Measurements from ENCODE around the gene PPP6R2. TPM values are rescaled to one million over a fixed set of nuclear protein-coding genes. Genes with fewer than 3 reads are reported as not detected.
"Not testable (repeated sequence)": the region's sequence is repeated elsewhere in the genome, so short reads cannot be mapped to it uniquely, and the experiment has no call there.

Gene PPP6R2
- total RNA-seq, 1 donor from 2014 or later: 32.6 TPM

DNA sequence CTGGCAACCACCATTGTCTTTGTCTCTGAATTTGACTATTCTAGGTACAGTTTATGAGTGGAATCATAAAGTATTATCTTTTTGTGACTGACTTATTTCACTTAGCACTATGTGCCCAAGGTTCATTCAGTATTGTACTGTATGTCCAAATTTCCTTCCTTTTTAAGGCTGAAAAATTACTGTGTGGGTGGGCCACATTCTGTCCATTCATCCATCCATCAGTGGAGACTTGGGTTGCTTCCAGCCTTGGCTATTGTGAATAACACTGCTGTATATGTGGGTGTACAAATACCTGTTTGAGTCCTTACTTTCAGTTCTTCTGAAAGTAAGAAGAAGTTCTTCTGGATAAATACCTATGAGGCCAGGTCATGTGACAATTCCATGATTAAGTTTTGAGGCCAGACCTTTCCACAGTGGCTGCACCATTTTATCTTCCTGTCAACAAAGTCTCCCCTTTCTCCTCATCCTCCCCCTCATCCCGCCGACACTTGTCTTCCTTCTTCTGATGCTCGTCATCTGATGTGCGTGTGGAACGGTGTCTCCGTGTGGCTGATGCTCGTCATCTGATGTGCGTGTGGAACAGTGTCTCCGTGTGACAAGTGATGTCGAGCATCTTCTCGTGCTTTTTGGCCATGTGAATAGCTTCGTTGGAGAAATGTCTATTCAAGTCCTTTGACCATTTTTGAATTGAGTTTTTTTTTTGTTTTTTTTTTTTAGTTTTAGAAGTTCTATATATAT lies 82.2 kb downstream of the PPP6R2 start:
- Histone ChIP-seq H3K36me3 (peaks cover 7% of the 10 kb centered on the region), H3K27ac (no peak overlapping the region), H3F3A (ENCODE audit: low read depth) (no peaks in the 10 kb centered on the region), H3K4me2 (no peak overlapping the region), H3K4me3 (no peak overlapping the region), H3K79me2 (ENCODE audit: low read depth) (no peaks in the 10 kb centered on the region), H2AFZ (replicated peaks) (no peak overlapping the region), H4K20me1 (ENCODE audit: low read depth) (no peaks in the 10 kb centered on the region), H3K9ac (no peak overlapping the region), H3K27me3 (no peaks in the 10 kb centered on the region), H3K4me1 (no peaks in the 10 kb centered on the region), H3K9me3 (ENCODE audit: low read depth) (no peaks in the 10 kb centered on the region)
- Mint-ChIP-seq H3K4me3 (no peak overlapping the region), H3K27me3 (ENCODE audit: insufficient read depth, low read depth) (peaks cover 2% of the 10 kb centered on the region), H3K4me1 (no peaks in the 10 kb centered on the region), H3K27ac (no peak overlapping the region), H3K36me3 (peaks cover 30% of the 10 kb centered on the region), H3K9me3 (no peaks in the 10 kb centered on the region)
- DNase-seq (ENCODE audit: low spot score): no peak
- no peak for TF ChIP-seq EZH2phosphoT487 (IDR thresholded peaks at IDR 0.05)
- no peak for TF ChIP-seq EZH2 (IDR thresholded peaks at IDR 0.05)
- TF ChIP-seq, protein P1, sequence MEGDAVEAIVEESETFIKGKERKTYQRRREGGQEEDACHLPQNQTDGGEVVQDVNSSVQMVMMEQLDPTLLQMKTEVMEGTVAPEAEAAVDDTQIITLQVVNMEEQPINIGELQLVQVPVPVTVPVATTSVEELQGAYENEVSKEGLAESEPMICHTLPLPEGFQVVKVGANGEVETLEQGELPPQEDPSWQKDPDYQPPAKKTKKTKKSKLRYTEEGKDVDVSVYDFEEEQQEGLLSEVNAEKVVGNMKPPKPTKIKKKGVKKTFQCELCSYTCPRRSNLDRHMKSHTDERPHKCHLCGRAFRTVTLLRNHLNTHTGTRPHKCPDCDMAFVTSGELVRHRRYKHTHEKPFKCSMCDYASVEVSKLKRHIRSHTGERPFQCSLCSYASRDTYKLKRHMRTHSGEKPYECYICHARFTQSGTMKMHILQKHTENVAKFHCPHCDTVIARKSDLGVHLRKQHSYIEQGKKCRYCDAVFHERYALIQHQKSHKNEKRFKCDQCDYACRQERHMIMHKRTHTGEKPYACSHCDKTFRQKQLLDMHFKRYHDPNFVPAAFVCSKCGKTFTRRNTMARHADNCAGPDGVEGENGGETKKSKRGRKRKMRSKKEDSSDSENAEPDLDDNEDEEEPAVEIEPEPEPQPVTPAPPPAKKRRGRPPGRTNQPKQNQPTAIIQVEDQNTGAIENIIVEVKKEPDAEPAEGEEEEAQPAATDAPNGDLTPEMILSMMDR (IDR thresholded peaks at IDR 0.05): no peak

DNA sequence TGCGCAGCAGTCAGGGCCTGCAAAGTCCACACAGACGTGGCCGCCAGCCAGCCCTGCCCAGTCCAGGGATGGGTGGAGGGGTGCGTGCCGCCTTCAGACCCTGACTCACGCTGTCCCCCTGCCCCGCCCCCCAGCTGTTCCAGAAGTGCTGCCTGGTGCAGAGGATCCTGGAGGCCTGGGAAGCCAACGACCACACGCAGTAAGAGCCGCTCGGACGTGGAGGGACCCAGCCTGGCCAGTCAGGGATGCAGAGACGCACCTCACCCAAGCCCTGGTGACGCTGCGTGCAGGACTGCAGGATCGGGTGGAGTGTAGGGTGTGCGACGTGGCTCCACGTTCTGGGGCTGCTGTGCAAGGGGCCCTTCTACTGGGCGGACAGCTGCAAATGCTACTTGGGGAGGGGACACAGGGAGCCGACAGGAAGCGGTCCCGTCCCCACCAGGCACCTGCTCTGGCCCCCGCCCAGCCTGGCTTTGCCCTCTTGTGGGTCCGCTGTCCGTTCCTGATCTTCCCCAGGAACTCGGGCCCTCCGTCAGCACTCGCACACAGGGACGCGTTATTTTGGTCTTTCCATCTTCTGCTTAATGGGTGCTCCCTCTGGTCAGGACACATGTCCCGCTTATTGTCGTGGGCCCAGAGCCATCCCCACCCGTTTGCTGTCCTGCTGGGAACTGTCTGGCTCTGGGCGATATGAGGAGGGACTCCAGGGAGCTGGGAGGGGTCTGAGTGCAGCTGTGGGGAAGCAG lies 89.2 kb downstream of the PPP6R2 start:
- no peaks in the 10 kb centered on the region for H3K9me3 ChIP-seq (ENCODE audit: low read depth)
- H3K4me2 ChIP-seq: no peak overlapping the region
- Mint-ChIP-seq H3K4me3 (no peak overlapping the region), H3K4me1 (no peaks in the 10 kb centered on the region), H3K27me3 (ENCODE audit: insufficient read depth, low read depth) (no peaks in the 10 kb centered on the region), H3K9me3 (no peaks in the 10 kb centered on the region), H3K27ac (no peak overlapping the region), H3K36me3 (peaks cover 18% of the 10 kb centered on the region)
- H3K9ac ChIP-seq: no peak overlapping the region
- H3K79me2 ChIP-seq (ENCODE audit: low read depth): no peaks in the 10 kb centered on the region
- no peak overlapping the region for H3K4me3 ChIP-seq
- DNase-seq (ENCODE audit: low spot score): no peak
- no peak overlapping the region for H2AFZ ChIP-seq (replicated peaks)
- H3F3A ChIP-seq (ENCODE audit: low read depth): no peaks in the 10 kb centered on the region
- peaks cover 7% of the 10 kb centered on the region for H3K36me3 ChIP-seq
- no peaks in the 10 kb centered on the region for H3K4me1 ChIP-seq
- H3K27me3 ChIP-seq: no peaks in the 10 kb centered on the region
- peaks cover 3% of the 10 kb centered on the region for H4K20me1 ChIP-seq (ENCODE audit: low read depth)
- H3K27ac ChIP-seq: no peak overlapping the region
- TF ChIP-seq EZH2phosphoT487 (IDR thresholded peaks at IDR 0.05) (no peak), EZH2 (IDR thresholded peaks at IDR 0.05) (no peak)
- TF ChIP-seq, protein P1 (IDR thresholded peaks at IDR 0.05): no peak

DNA sequence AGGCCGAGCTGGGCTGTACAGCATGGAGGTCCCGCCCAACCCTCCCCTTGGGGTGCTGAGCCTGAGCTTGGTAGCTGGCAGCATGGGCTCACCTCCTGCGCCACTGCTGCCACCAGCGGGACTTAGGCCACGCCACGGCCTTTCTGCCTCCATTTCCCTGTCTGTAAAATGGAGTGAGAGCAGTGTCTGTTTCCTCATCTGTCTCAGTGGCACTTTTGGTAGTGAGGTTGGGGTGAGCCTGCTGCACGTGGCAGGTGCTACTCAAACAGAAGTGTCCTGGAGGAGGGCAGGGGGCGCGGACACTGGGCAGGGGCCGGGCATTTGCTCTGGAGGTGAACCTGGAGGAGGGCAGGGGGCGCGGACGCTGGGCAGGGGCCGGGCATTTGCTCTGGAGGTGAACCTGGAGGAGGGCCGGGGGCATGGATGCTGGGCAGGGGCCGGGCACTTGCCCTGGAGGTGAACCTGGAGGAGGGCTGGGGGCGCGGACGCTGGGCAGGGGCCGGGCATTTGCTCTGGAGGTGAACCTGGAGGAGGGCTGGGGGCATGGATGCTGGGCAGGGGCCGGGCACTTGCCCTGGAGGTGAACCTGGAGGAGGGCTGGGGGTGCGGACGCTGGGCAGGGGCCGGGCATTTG lies 89.9 kb downstream of the PPP6R2 start:
- H3K36me3 Mint-ChIP-seq: peaks cover 18% of the 10 kb centered on the region
- H3K27ac Mint-ChIP-seq; H3K27ac ChIP-seq; H3K9ac ChIP-seq; H3K9me3 Mint-ChIP-seq; H3K4me3 ChIP-seq; DNase-seq (ENCODE audit: low spot score); H3K4me3 Mint-ChIP-seq; H3K36me3 ChIP-seq; H2AFZ ChIP-seq (replicated peaks); H3K79me2 ChIP-seq (ENCODE audit: low read depth); H4K20me1 ChIP-seq (ENCODE audit: low read depth); H3K4me2 ChIP-seq; H3K9me3 ChIP-seq (ENCODE audit: low read depth); H3K27me3 ChIP-seq; H3K4me1 ChIP-seq; H3K27me3 Mint-ChIP-seq (ENCODE audit: insufficient read depth, low read depth); H3F3A ChIP-seq (ENCODE audit: low read depth); H3K4me1 Mint-ChIP-seq: not testable (repeated sequence)
